HG02981 (cell line): ENCODE measurements around the gene EYS.

ENCODE experiments used
- ATAC-seq: cut with Tn5 transposase; IDR thresholded peaks from one replicate; pipeline ENCODE4 v1.9.1; 2021; ENCODE audit warnings: mild to moderate bottlenecking, moderate library complexity; ENCODE audit not compliant: unreplicated experiment

The EYS gene

DNA sequence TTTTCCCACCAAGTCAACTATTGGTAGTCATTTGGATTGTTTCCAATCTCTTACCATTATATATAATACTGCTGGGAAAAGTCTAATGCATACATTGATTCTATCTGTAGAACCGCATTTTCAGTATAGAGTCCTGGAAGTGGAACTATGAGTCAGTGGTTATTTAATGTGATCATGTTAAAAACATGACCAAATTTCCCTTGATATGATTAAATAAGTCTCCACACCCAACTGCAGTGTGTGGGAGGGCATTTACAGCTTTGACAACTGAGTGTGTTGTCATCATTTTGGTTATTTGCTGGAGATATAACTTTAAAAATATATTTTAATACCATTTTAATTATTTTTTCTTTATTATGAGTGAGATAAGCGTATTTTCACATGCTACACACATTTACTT, 1027.6 kb downstream of the EYS start:
- no peak for ATAC-seq

DNA sequence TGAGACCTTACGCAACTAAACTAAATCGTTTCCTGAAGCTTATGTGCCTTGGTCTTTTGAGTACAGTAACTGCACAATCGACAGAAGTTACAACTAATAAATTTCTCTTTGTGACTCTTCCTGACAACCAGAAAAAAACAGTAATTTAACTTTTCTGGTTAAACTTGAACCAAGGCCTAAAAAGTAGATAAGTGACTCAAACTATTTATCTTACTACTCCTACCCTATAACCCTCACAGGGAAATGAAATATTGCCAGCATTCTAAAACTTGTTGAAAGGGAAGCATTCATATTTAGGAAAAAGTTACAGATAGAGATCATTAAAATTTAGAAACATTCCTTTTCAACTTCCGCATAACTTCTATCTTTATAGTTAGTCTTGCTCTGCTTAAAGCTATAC, 1034.4 kb downstream of the EYS start:
- ATAC-seq = no peak

DNA sequence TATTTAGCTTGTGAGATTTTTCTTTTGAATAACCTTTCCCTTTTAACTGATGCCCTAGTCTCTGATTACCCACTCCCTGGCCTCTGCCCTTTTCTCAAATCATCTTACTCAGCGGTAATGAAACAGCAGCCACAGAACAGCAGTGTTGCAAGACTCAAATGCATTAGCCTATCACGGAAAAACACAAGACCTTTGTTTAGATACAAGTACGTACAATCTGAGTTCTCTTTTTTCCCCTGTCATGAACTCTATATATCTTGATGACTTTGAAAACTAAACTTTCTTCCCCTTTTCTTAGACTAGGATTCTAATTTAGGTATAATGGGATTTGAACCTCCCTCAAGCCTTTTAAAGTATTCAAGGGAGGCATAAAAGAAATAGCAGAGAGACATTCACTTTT, 1034.9 kb downstream of the EYS start:
- ATAC-seq = no peak

DNA sequence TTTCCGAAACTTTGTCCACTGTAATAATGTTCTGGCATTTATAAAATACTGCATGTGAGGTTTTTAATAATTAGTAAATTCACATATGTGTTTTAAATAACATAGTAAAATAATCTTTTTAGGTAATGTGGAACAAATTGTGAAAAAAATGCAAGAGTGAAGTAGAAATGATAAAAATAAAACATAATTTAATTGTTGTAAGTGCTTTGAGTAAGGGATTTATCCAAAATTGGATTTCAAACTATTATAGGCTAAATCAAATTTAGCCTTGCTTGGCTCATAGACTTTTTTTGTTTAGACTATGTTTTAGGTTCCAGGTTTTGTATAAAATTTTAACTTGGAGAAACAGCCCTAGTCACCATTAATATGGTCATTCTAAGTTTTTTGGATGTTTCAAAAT, 1041.9 kb downstream of the EYS start:
- no peak for ATAC-seq

DNA sequence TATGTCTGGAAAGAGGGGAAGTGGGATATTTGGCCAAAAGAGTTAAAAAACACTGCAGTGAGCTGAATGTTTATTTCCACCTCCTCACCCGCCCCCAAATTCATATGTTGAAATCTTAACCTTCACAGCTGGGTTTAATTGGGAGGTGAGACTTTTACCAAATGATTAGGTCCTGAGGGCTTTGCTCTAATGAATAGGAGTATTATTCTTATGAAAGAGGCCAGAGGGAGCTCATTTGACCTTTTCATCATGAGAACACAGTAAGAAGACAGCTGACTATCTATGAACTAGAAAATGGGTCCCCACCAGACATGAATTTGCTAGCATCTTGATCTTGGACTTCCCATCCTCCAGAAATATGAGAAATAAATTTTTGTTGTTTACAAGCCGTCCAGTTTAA, 1042.5 kb downstream of the EYS start:
- ATAC-seq = no peak

DNA sequence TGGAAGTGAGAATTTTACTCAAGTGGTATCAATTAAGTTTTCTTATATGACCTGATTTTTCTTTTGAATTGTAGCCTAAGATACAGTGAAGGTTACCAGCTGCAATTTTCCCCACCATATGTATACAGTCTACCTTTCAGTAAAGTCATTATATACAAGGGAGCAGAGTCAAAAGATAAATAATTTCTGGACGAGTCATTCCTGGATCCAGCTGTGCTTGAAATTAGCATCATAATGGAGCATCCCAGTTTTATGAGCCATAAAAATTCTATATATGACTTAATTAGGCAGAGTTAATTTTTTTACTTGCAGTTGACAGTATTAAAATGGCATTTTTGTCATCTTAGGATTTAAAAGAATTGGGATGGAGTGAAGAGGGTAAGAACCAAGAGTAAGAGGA, 1063.0 kb downstream of the EYS start:
- no peak for ATAC-seq

DNA sequence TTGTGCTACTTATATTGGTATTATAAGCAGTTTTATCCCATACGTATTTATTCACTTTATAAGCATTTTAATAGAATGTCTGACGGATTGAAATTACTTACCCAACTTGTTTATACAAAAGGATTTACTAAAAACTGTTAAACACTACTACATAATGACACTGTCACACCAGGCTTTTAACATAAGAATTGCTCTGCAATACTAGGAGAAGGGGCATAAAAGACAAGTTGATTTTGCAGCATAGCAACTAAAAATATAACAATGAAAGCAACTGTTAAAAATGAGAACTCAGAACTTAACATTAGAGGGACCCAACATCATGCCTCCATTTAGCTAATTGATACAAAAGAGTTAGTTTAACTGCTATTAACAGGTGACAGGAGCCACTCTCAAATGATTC, 1076.1 kb downstream of the EYS start:
- no peak for ATAC-seq

DNA sequence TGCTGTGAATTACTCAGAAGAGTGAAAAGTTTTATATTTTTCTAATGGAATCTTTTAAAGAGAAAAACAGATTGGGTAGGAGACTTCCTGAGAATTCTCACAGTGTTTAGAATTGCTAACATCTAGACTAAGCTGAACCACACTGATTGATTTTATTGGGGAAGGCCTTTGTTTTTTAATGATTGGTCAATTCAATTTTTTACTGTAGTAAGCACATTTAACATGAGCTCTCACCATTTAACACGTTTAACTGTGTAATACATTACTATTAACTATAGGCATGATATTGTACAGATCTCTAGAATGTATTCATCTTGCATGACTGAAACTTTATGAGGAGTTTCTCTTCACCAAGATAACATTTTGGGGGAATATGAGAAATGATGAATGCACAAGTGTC, 1084.1 kb downstream of the EYS start:
- no peak for ATAC-seq

DNA sequence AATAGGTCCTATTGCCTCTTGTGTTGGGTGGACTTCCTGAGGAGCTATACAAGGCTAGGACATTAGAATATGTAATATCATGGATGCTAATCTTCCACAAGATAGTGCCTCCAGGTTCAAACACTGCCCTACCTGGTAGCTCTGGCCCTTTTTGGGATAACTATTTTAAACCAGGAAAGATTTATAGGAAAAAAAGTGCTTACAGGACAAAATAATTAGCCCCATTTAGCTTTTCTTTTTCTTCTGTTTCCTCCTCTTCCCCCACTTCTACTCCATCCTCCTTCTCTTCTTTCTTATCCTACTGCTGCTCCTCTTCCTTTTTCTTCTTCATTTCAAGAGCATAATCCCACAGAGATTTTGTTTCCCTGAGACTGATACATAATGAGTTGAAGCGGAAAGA, 1104.0 kb downstream of the EYS start:
- ATAC-seq = no peak

DNA sequence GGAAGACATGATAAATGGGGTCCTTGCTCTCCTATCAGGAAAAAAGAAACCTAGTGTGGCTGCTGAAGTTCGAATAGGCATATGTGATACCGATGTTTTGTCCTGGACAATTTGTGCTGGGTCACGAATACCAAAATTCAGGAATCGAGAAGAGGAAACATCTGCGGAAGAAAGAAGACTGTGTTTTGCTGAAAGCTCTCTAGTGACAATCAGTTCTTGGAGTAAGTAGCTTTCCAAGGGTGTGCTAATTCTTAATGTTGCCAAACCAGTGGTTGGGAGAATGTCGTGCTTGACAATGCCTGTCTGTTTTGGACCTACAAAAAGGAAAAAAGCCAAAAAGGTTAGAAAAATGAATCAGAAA, 1115.4 kb downstream of the EYS start:
- no peak for ATAC-seq

DNA sequence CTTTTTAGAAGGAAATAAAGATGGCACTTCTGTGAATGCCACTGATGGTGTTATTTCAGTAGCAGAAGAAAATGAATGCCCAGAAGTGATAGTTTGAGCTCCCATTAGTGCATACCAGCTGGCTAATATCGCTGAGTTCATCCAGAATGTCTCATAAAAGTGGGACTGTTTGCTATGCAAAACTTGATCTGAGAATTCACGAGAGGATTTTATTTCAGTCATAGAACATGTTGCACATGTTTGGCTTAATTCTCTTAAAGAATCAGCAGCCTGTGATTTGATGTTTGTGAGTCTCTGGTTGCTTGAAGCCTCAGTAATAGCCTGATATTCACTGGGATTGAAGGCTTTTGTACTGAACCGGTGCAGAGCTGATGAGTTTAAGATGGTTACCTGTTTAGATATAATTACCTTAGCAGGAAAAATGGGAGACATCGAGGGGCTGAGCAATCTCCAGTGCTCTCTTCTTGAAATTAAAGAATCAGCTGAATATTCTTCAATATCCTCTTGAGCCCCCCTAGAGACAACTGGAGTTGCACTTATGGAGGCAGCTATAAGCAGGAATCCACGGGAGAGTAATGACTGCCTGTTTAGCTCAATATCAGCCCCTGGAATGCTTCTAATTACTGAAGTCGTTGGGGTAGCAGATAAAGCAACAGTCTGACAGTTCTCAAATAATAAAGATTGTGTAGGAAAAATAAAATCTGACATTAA, 1115.9 kb downstream of the EYS start:
- no peak for ATAC-seq

DNA sequence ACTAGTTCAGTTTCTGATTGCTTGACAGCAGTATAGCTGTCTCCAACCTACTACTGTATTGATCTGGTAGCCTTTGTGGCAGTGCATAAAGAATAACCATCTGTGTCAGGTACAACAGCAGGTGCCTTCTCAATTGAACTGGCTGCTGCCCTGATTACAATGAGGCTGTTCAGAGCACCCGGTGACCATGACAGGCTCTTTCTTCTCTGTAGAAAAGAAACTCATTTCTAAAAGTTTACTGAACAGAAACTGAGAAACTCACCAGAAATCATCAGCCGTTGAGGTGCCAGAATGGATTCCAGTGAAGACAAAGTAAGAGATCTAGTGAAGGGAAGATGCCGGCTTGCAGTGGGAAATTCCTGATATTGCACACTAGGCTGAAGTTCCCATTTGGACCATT, 1117.1 kb downstream of the EYS start:
- no peak for ATAC-seq

DNA sequence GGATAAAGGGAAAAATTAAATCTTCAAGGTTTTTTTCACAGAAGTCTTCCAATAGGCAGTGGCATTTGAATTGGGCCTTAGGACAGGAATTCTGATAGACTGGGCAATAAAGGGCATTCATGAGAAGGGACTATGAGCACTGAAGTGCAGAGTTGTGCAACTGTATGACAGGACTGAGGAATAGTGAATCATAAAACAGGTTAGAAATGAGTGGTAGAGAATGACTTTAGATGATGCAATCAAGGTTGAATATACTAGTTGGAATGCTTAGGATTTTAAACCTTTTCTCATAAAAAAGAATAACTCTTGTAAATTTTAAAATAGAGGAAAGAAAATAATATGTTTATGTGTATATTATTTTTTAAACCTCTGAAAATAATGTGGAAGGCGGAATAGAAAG, 1126.7 kb downstream of the EYS start:
- ATAC-seq = no peak

DNA sequence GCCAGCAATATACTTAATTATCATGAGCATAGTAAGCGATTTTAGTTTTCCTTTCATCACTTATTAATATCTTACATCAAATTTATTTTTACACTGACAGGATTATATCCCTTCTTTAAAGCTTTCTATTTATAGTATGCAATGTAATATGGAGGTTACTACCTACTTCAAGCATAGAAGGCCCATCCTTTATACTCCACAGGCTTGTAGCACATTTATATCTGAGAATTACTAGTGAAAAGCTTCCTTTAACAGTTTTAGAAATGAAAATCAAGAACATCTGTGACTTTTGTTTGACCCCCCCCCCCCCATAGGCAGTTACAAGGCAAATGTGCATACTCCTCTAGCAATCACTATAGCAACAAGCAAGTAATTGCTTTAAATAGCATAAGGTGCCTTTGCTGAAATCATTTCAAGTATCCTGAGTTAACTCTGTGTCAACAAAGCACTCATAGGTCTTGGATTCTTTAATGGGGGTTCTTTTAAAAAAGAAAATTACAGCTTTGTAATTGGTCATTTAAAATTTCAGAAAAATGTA, 1153.7 kb downstream of the EYS start:
- ATAC-seq = no peak

DNA sequence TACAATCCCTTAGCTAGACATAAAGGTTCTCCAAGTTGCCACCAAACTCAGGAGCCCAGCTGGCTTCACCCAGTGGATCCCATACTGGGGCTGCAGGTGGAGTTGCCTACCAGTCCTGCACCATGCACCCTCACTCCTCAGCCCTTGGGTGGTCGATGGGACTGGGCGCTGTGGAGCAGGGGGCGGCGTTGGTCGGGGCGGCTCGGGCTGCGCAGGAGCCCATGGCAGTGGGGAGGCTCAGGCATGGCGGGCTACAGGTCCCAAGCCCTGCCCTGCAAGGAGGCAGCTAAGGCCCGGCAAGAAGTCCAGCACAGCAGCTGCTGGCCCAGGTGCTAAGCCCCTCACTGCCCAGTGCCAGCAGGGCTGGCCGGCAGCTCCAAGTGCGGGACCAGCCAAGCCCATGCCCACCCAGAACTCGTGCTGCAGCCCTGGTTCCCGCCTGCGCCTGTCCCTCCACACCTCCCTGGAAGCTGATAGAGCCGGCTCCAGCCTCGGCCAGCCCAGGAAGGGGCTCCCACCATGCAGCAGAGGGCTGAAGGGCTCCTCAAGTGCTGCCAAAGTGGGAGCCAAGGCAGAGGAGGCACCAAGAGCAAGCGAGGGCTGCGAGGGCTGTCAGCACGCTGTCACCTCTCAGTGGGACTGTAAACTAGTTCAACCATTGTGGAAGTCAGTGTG, 1159.3 kb downstream of the EYS start:
- ATAC-seq = no peak

DNA sequence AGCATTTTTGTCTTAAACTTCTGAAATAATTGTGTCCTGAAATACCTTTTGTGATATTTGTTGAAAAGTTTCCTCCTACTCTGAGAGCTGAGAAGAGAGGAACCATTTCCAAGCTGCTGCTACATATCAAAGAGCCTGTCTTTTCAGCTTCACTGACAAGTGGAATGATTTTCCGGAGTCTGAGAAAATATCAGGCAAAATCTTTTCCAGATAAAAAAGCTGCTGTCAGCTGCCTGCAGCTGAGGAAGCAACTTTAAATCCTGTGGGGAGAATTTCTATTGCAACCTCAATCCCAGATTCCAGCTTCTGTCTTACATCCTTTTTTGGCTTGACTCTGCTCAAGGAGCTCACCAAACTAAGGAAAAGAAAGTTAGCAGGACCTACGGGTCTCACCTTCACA, 1167.1 kb downstream of the EYS start:
- no peak for ATAC-seq

DNA sequence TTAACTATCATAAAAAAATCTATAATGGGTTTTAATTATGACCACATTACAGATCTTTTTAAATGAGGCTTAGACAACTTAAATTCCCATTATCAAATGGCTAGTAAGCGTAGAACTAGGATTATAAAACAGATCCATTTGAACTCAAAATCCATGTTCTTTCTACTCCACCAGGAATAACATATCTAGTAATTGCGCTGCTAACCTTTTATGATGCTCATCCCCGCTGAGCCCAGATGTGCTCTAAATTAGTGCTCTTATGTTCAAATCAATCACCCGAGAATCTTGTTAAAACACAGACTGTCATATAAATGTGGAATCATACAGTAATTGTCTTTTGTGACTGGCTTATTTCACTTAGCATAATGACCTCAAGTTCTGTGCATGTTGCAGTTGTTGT, 1168.3 kb downstream of the EYS start:
- ATAC-seq = no peak

DNA sequence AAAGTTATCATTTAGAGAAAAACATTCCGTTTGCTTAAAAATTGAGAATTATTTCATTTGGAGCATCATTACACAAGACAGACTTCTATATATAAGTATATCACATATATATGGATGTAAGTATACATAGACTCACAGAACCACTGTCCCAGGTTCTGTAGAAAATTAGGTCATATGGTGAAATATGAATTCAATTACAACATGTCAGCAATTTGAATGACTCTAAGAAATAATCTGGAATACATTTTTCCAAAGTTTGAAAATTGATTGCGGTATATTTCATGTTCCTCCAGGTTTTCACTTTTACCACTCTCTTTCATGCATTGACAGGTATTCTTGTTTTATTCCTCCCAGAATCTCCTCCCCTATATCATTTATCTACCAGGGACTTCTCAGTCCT, 1179.1 kb downstream of the EYS start:
- no peak for ATAC-seq

DNA sequence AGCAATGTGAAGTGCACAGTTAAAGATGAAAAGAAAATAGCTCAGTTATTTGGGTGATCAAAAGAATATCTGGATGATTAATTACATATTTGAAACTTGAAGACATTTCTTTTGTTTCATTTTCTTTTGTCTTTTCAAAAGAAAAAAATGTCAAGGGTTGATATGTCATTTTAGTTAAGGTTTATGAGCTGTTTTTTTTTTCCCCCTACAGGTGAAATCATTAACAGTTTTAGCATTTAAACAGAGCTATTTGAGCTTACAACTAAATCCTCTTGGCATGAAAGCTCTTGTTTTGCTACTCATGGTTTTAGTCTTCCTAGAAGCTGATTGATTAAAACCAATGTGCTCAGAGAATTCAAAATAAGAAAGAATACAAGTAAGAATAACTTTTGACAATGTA, 1184.2 kb downstream of the EYS start:
- ATAC-seq = no peak

DNA sequence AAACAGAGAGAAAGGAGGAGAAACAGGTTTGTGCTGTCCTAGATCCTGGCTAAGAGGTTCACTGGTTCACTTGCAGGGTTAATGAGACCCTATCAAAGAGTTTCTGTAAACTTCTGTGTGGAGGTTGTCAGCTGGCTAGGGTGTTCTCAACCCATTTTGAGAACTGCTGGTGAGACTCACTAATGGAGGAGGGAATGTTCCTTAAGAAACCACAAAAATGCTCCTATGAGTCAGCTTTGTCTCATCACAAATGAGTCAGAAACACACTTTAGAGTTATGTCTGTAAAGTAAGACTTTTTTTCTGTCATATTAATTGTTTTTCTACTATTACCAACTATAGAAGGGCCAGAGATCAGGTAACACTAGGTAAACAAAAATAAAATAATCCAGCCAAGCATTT, 1187.0 kb downstream of the EYS start:
- ATAC-seq = peak; percentile 80

DNA sequence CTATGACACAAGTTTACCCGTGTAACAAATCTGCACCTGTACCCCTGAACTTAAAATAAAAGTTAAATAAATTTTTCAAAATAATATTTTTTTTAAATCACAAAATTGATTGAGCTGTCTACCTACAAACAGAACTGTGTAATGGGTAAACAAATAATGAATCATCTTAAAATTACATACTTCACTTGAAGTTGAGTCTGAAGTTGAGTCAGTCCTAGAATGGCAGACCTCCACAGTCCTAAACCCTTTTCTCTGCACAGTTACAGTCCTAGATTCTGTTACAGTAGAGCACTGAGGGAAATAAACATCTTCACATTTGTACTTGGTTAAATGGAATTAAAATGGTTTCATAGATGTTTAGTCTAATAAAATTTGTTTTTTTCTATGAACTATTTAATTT, 1190.6 kb downstream of the EYS start:
- no peak for ATAC-seq

DNA sequence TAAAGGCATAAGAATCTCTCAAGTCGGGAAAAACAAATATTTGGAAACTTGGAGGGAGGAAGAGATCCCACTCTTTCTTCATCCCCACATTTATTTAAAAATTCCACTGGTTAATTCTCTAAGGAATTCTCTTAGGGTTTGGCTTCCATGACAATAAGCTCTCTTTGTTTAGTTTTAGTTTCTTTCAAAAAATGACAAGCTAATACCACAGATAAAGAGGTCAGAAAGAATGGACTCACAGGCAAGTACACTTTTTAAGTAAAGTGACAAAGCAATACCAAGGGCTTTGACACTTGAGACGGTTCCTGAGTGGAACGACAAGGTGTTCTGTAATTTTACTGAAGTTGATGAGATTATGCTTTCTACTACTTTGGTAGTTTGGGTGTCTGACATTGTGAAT, 1199.4 kb downstream of the EYS start:
- no peak for ATAC-seq

DNA sequence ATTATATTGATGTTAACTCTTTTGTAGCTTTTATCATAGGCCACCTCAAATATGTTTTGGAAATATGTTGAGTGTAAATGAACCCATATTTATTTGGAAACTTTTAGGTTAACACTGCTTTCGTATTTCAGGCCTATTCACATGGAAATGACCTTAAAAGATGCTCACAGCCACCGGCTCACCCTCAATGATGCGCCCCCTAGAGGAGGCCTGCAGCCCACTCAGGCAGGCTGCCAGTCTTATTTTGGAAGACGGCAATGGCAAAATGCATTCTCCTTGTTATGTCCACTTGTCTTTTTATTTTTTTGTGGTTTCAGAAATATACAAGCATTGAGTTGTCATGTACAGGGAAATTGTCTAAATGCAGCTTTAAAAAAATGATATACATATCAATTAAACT, 1201.7 kb downstream of the EYS start:
- no peak for ATAC-seq
